ENCODE results near the gene SMOC2. TPM values are rescaled to one million over a fixed set of nuclear protein-coding genes. Genes with fewer than 3 reads are reported as not detected.

SMOC2 gene
- total and polyA plus RNA-seq, 2 of the 13 experiments (the other 11 are each of a cell fraction or from before 2014, with no cell fraction given) = not detected

DNA sequence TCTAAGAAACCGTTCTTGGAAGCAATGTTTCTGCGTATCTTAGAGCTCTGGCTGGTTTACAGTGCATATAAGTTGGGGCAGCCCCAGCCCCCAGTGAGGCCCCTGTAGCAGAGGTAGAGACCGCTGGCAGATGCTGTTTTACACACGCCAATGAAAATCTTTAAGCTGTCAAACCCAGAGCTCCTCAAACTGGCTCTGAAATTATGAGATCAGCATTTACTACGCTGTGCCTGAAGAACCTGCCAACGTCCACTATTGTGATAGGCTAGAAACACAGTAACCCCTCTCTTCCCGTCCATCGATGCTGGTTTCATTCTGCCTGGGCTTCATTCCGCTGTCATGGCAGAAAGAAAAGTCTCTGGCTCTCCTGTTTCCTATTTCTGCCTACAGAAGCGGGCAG lies 160.6 kb downstream of the SMOC2 start:
- H3K4me3 ChIP-seq (replicated peaks in 1 of 3; ENCODE audit: insufficient read depth in 1 of 3, low read depth in 2 of 3, low read length in 3 of 3) = no peak overlapping the region
- H3K4me1 ChIP-seq (ENCODE audit: insufficient read depth, low read length) = no peaks in the 10 kb centered on the region
- in situ Hi-C loops (cut with HindIII; ENCODE audit: extremely low pct_ligation_motif_present, low pct_unique_long_range_greater_than_20kb) (no loop called here), intact Hi-C loops (cut with micrococcal nuclease; ENCODE audit: unreplicated experiment) (no loop called here)
- no peak for ATAC-seq
- no peak for DNase-seq (ENCODE audit: low spot score)
- ChIA-PET POLR2A (no interaction called here), CTCF (ENCODE audit: low intra/inter-chr PET ratio, low total read pairs) (no interaction called here)
- TF ChIP-seq GTF3A (CRISPR knock-in tag; conservative IDR thresholded peaks at IDR 0.05) = no peak
- no peak for TF ChIP-seq MZF1 (CRISPR knock-in tag; IDR thresholded peaks at IDR 0.05; ENCODE audit: borderline replicate concordance)
- no peak for TF ChIP-seq AKAP8 (CRISPR knock-in tag; IDR thresholded peaks at IDR 0.05)
- no peak for TF ChIP-seq ATF7-NPFF (CRISPR knock-in tag; IDR thresholded peaks at IDR 0.05; ENCODE audit: low read depth)
- no peaks in the 10 kb centered on the region for H3K36me3 ChIP-seq (replicated peaks in 1 of 2; ENCODE audit: control insufficient read depth in 1 of 2, insufficient read depth in 2 of 2, low read length in 2 of 2)
- no peak overlapping the region for H3K9ac ChIP-seq (ENCODE audit: insufficient read depth, low read depth, low read length)
- H3K9me3 ChIP-seq (ENCODE audit: low read length) = no peaks in the 10 kb centered on the region
- peaks cover 9 to 64% of the 10 kb centered on the region in 2 experiments for H3K27me3 ChIP-seq (ENCODE audit: control insufficient read depth in 1 of 2, insufficient read depth in 2 of 2, low read length in 2 of 2)
- H3K4me2 ChIP-seq (ENCODE audit: low read depth, low read length) = no peak overlapping the region
- no peak for FAIRE-seq
- H3K79me2 ChIP-seq (ENCODE audit: insufficient read depth, low read length) = no peaks in the 10 kb centered on the region
- 33% methylated on average over 10 of the region's 10 CpGs for WGBS (ENCODE audit: low lambda C conversion rate)
- no TSS peak for BruUV-seq (replicated peaks)
- H3K27ac ChIP-seq (ENCODE audit: extremely low read length, insufficient read depth, low read length) = no peak overlapping the region
- no peak overlapping the region for H2AFZ ChIP-seq (ENCODE audit: low read length)
- no peaks in the 10 kb centered on the region for H4K20me1 ChIP-seq (ENCODE audit: insufficient read depth, low read length)

DNA sequence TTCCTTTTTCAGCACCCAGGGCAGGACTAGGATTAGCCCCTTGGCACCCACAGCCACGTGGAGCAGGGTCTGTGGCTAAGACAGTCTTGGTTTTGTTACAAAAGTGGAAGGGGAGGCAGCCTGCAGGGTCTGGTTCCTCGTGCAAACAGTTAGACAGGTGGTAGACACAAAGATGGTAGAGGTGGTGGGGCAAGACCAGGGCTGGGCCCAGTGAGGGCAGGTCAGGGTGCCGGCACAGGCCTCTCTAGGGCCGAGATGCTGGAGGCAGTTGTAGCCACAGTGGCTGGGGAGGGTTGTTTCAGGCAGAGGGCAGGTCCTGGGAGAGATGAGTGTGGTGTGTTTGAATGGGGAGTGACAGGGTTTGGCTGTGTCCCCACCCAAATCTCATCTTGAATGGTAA lies 161.6 kb downstream of the SMOC2 start:
- TF ChIP-seq NFIB (CRISPR knock-in tag; IDR thresholded peaks at IDR 0.05; ENCODE audit: borderline replicate concordance) (no peak), MAZ (IDR thresholded peaks at IDR 0.05; ENCODE audit: borderline replicate concordance, low read depth, low read length) (no peak), MAZ (CRISPR knock-in tag; IDR thresholded peaks at IDR 0.05; ENCODE audit: low read depth) (no peak)
- TF ChIP-seq, protein P1, sequence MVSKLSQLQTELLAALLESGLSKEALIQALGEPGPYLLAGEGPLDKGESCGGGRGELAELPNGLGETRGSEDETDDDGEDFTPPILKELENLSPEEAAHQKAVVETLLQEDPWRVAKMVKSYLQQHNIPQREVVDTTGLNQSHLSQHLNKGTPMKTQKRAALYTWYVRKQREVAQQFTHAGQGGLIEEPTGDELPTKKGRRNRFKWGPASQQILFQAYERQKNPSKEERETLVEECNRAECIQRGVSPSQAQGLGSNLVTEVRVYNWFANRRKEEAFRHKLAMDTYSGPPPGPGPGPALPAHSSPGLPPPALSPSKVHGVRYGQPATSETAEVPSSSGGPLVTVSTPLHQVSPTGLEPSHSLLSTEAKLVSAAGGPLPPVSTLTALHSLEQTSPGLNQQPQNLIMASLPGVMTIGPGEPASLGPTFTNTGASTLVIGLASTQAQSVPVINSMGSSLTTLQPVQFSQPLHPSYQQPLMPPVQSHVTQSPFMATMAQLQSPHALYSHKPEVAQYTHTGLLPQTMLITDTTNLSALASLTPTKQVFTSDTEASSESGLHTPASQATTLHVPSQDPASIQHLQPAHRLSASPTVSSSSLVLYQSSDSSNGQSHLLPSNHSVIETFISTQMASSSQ (IDR thresholded peaks at IDR 0.05; ENCODE audit: low read depth) = no peak
- TF ChIP-seq, protein P1 (CRISPR knock-in tag; IDR thresholded peaks at IDR 0.05; ENCODE audit: borderline replicate concordance) = no peak
- ATAC-seq = no peak; the same call in 2 of the 3 replicates
- no peak for DNase-seq (ENCODE audit: low spot score)
- ChIA-PET POLR2A (no interaction called here), CTCF (ENCODE audit: low intra/inter-chr PET ratio, low total read pairs) (no interaction called here)
- H2AFZ ChIP-seq (ENCODE audit: low read length) = no peak overlapping the region
- H3K27ac ChIP-seq (ENCODE audit: extremely low read length, insufficient read depth, low read length) = no peak overlapping the region
- intact Hi-C loops (cut with micrococcal nuclease; ENCODE audit: unreplicated experiment) = no loop called here
- WGBS (ENCODE audit: low lambda C conversion rate) = 0% methylated on average over 4 of the region's 4 CpGs
- H3K79me2 ChIP-seq (ENCODE audit: insufficient read depth, low read length) = no peaks in the 10 kb centered on the region
- FAIRE-seq = no peak
- no peaks in the 10 kb centered on the region for H3K36me3 ChIP-seq (replicated peaks in 1 of 2; ENCODE audit: control insufficient read depth in 1 of 2, insufficient read depth in 2 of 2, low read length in 2 of 2)
- H3K9ac ChIP-seq (ENCODE audit: insufficient read depth, low read depth, low read length) = no peak overlapping the region
- in situ Hi-C loops (cut with HindIII; ENCODE audit: extremely low pct_ligation_motif_present, low pct_unique_long_range_greater_than_20kb) = no loop called here
- H3K27me3 ChIP-seq (ENCODE audit: control insufficient read depth in 1 of 2, insufficient read depth in 2 of 2, low read length in 2 of 2) = peaks cover 9 to 69% of the 10 kb centered on the region in 2 experiments
- H4K20me1 ChIP-seq (ENCODE audit: insufficient read depth, low read length) = no peaks in the 10 kb centered on the region
- BruUV-seq (replicated peaks) = no TSS peak
- no peaks in the 10 kb centered on the region for H3K9me3 ChIP-seq (ENCODE audit: low read length)
- H3K4me3 ChIP-seq (replicated peaks in 1 of 3; ENCODE audit: insufficient read depth in 1 of 3, low read depth in 2 of 3, low read length in 3 of 3) = no peak overlapping the region
- H3K4me2 ChIP-seq (ENCODE audit: low read depth, low read length) = no peak overlapping the region
- H3K4me1 ChIP-seq (ENCODE audit: insufficient read depth, low read length) = no peaks in the 10 kb centered on the region

Measured in HepG2 (cell line).